HL-60 (cell line): ENCODE data around the gene PSMF1.

ENCODE experiments used
- POLR2AphosphoS5 ChIP-seq: IDR thresholded peaks from 2 replicates; pipeline ENCODE4 v1.6.1; 2012; ENCODE audit warnings: low read depth
- TF ChIP-seq, protein P1 (sequence below): IDR thresholded peaks from one replicate; pipeline ENCODE4 v1.5.1; 2011; ENCODE audit warnings: low read length, control low read depth, inconsistent platforms; ENCODE audit not compliant: insufficient read depth

DNA sequence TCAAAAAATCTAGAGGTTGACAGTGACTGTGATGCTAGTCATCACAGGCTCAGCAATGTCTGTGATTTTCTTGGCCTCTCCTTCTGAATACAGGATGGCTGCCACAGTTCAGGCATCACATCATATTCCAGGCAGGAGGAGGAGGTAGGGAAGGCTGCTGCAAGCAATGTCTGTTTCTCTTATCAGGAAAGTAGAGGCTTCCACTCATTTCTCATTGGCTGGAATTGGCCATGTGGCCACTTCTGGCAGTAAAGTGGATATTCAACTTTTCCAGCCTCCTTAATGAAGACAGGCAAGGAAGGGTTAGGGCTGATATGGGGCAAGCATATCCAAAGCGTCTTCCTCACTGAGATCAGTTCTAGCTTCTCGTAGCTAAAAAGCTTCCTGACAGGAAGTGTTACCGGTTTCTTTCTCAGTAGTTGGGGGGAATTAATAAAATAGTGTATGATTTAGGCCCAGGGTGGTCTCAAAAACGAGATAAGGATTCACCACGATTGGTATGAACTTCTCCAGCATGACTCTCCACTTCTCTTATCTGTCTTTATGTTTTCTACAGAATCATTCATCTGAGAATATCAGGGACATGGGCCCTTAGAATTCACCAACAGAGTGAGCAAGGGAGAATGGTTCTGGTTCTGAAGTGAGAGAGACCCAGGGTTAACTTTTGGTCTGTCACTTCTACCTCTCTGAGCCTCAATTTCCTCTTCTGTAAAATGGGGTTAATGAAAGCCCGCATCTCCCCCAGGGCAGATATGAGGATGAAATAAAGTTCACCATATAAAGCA is 32.7 kb upstream of the PSMF1 start:
- TF ChIP-seq POLR2AphosphoS5 = no peak
- TF ChIP-seq, protein P1, sequence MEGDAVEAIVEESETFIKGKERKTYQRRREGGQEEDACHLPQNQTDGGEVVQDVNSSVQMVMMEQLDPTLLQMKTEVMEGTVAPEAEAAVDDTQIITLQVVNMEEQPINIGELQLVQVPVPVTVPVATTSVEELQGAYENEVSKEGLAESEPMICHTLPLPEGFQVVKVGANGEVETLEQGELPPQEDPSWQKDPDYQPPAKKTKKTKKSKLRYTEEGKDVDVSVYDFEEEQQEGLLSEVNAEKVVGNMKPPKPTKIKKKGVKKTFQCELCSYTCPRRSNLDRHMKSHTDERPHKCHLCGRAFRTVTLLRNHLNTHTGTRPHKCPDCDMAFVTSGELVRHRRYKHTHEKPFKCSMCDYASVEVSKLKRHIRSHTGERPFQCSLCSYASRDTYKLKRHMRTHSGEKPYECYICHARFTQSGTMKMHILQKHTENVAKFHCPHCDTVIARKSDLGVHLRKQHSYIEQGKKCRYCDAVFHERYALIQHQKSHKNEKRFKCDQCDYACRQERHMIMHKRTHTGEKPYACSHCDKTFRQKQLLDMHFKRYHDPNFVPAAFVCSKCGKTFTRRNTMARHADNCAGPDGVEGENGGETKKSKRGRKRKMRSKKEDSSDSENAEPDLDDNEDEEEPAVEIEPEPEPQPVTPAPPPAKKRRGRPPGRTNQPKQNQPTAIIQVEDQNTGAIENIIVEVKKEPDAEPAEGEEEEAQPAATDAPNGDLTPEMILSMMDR = no peak
